GM18907 (cell line): ENCODE results near the gene MMGT1.
"Not testable (repeated sequence)": the region's sequence is repeated elsewhere in the genome, so short reads cannot be mapped to it uniquely, and the experiment has no call there.

Source experiments
- ATAC-seq: cut with Tn5 transposase; IDR thresholded peaks from one replicate; pipeline ENCODE4 v1.9.1; 2021; ENCODE audit warnings: mild to moderate bottlenecking, moderate library complexity; ENCODE audit not compliant: unreplicated experiment

MMGT1 gene

GRCh38 chrX:135927897-135928296 is 45.9 kb downstream of the MMGT1 start:
- no peak for ATAC-seq

- no peak for ATAC-seq
Measured at GRCh38 chrX:135923353-135923752, 50.4 kb downstream of the MMGT1 start.

GRCh38 chrX:135920516-135920915 is 53.3 kb downstream of the MMGT1 start:
- not testable (repeated sequence) for ATAC-seq

GRCh38 chrX:135914404-135914803 is 59.4 kb downstream of the MMGT1 start:
- ATAC-seq = no peak
